GM23338 (cell line): Measurements from ENCODE around the gene GCNT2. TPM values are rescaled to one million over a fixed set of nuclear protein-coding genes. Genes with fewer than 3 reads are reported as not detected.

ENCODE experiments used
- ATAC-seq: fragments of 200-7000 bp; cut with Tn5 transposase; 3 replicates; pipeline ENCODE4 v1.9.1; 2020
- DNase-seq: peaks from one replicate; pipeline ENCODE4 v3.0.0-alpha.2; 2015; ENCODE audit warnings: low spot score
- H2AFZ ChIP-seq: fragments of 200-600 bp; sonication (generic); 2 replicates; pipeline ENCODE4 v1.8.0; 2016; ENCODE audit warnings: antibody characterized with exemption, mild to moderate bottlenecking, moderate library complexity
- H3F3A ChIP-seq: fragments of 200-600 bp; sonication (generic); replicated peaks from 2 replicates; pipeline ENCODE4 v1.8.0; 2017; ENCODE audit warnings: antibody characterized with exemption, mixed run types, low read depth
- H3K27ac ChIP-seq: fragments of 200-600 bp; sonication (generic); 2 replicates; pipeline ENCODE4 v1.6.1; 2016; ENCODE audit warnings: low read depth
- H3K27me3 ChIP-seq: fragments of 200-600 bp; sonication (generic); 2 replicates; pipeline ENCODE4 v1.8.0; 2016; ENCODE audit warnings: mild to moderate bottlenecking, mixed run types, moderate library complexity; ENCODE audit not compliant: insufficient read depth
- H3K36me3 ChIP-seq: fragments of 200-600 bp; sonication (generic); 2 replicates; pipeline ENCODE4 v1.8.0; 2016; ENCODE audit warnings: mild to moderate bottlenecking; ENCODE audit not compliant: insufficient read depth
- H3K4me1 ChIP-seq: fragments of 200-600 bp; sonication (generic); 2 replicates; pipeline ENCODE4 v1.8.0; 2016; ENCODE audit warnings: mild to moderate bottlenecking, moderate library complexity; ENCODE audit not compliant: insufficient read depth
- H3K4me2 ChIP-seq: fragments of 200-600 bp; sonication (generic); 2 replicates; pipeline ENCODE4 v1.7.1; 2017; ENCODE audit warnings: mixed run types
- H3K4me3 ChIP-seq: fragments of 200-600 bp; sonication (generic); 2 replicates; pipeline ENCODE4 v1.6.1; 2016; ENCODE audit warnings: mixed run types
- H3K79me2 ChIP-seq: fragments of 200-600 bp; sonication (generic); replicated peaks from 2 replicates; pipeline ENCODE4 v1.8.0; 2017; ENCODE audit warnings: mild to moderate bottlenecking; ENCODE audit not compliant: insufficient read depth
- H3K9me2 ChIP-seq: fragments of 200-600 bp; sonication (generic); 2 replicates; pipeline ENCODE4 v1.8.0; 2017; ENCODE audit not compliant: insufficient read depth
- H4K20me1 ChIP-seq: fragments of 200-600 bp; sonication (generic); replicated peaks from 2 replicates; pipeline ENCODE4 v1.8.0; 2017; ENCODE audit warnings: mild to moderate bottlenecking; ENCODE audit not compliant: insufficient read depth
- H3K27ac Mint-ChIP-seq: 2 replicates; pipeline ENCODE4 v1.8.0; 2020; ENCODE audit warnings: inconsistent platforms, mild to moderate bottlenecking, moderate library complexity, mixed read lengths
- H3K27me3 Mint-ChIP-seq: 3 replicates; pipeline ENCODE4 v1.8.0; 2022; ENCODE audit warnings: low read depth, mild to moderate bottlenecking, moderate library complexity, mixed read lengths, inconsistent platforms; ENCODE audit not compliant: insufficient read depth, poor library complexity
- H3K36me3 Mint-ChIP-seq: 3 replicates; pipeline ENCODE4 v1.8.0; 2021; ENCODE audit warnings: low read depth, mild to moderate bottlenecking, inconsistent platforms, moderate library complexity, mixed read lengths
- H3K4me1 Mint-ChIP-seq: 3 replicates; pipeline ENCODE4 v1.8.0; 2020; ENCODE audit warnings: mild to moderate bottlenecking, inconsistent platforms, mixed read lengths
- H3K4me3 Mint-ChIP-seq: 3 replicates; pipeline ENCODE4 v1.8.0; 2021; ENCODE audit warnings: moderate library complexity, mild to moderate bottlenecking, inconsistent platforms, mixed read lengths
- H3K9me3 Mint-ChIP-seq: 3 replicates; pipeline ENCODE4 v1.8.0; 2020; ENCODE audit warnings: moderate library complexity, mild to moderate bottlenecking, inconsistent platforms, mixed read lengths
- ETS1 ChIP-seq: IDR thresholded peaks from 2 replicates; pipeline ENCODE4 v1.6.1; 2016; ENCODE audit warnings: antibody characterized with exemption
- EZH2 ChIP-seq: fragments of 200-600 bp; sonication (generic); IDR thresholded peaks from one replicate; pipeline ENCODE4 v1.8.0; 2017; ENCODE audit warnings: antibody characterized with exemption, mild to moderate bottlenecking, low read depth; ENCODE audit not compliant: unreplicated experiment
- JUNB ChIP-seq: IDR thresholded peaks from one replicate; pipeline ENCODE4 v1.6.1; 2016; ENCODE audit warnings: antibody characterized with exemption; ENCODE audit not compliant: unreplicated experiment
- STAT1 ChIP-seq: IDR thresholded peaks from one replicate; pipeline ENCODE4 v1.6.1; 2016; ENCODE audit warnings: antibody characterized with exemption; ENCODE audit not compliant: unreplicated experiment
- ZNF462 ChIP-seq: fragments of 250-450 bp; sonication (Bioruptor Pico); IDR thresholded peaks from 2 replicates; pipeline ENCODE4 v1.5.0; 2020; ENCODE audit warnings: mild to moderate bottlenecking, moderate library complexity
- polyA plus RNA-seq: library from polyadenylated mRNA; unstranded; fragments of >200 nt; fragmentation: Nextera tagmentation; extraction: Ambion mirVana; gene quantifications from 2 replicates; pipeline ENCODE4 v1.2.1, GENCODE V29; 2016
- total RNA-seq: library from RNA; depleted of rRNA; stranded (reverse); fragments of >200 nt; shearing (Covaris generic); gene quantifications from 2 replicates; pipeline ENCODE4 v1.2.3, GENCODE V29; 2014
- TF ChIP-seq, protein P1 (sequence below), 2 experiments: fragments of 200-600 bp in 1 of 2; sonication (generic) in 1 of 2; conservative IDR thresholded peaks; 2 replicates each; pipeline versions ENCODE4 v1.5.1 to v1.6.1; 2016 to 2017; ENCODE audit warnings: antibody characterized with exemption in 2 of 2, low read depth in 2 of 2, mild to moderate bottlenecking in 2 of 2, moderate library complexity in 1 of 2

GCNT2 gene
- total and polyA plus RNA-seq, 2 experiments from 2014 or later: 28.3 to 137 TPM

DNA sequence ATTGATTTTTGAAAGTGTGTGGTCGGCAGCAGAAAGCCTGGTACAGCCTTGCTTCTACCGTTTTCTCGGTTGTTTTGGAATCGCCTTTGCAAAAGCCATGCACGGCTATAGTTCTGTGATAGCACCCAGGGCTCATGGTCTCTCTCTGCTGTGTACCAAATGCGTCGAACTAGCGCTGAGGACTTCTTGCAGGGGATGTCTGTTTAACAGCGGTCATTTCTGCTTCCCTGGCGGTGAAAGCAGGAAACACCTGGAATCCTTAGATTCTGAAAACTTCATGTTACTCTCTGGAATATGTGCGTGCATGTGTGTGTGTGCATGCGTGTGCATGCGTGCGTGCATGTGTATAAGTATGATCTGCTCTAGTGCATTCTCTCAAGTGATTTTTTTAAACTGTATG lies 26.1 kb upstream of the GCNT2 start (continued):
- TF ChIP-seq ETS1 (no peak), ZNF462 (no peak), EZH2 (no peak), JUNB (no peak)
- TF ChIP-seq, protein P1, sequence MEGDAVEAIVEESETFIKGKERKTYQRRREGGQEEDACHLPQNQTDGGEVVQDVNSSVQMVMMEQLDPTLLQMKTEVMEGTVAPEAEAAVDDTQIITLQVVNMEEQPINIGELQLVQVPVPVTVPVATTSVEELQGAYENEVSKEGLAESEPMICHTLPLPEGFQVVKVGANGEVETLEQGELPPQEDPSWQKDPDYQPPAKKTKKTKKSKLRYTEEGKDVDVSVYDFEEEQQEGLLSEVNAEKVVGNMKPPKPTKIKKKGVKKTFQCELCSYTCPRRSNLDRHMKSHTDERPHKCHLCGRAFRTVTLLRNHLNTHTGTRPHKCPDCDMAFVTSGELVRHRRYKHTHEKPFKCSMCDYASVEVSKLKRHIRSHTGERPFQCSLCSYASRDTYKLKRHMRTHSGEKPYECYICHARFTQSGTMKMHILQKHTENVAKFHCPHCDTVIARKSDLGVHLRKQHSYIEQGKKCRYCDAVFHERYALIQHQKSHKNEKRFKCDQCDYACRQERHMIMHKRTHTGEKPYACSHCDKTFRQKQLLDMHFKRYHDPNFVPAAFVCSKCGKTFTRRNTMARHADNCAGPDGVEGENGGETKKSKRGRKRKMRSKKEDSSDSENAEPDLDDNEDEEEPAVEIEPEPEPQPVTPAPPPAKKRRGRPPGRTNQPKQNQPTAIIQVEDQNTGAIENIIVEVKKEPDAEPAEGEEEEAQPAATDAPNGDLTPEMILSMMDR (conservative IDR thresholded peaks at IDR 0.05; ENCODE audit: low read depth in 2 of 2): no peak

- Mint-ChIP-seq H3K9me3 (no peaks in the 10 kb centered on the region), H3K36me3 (no peaks in the 10 kb centered on the region), H3K4me3 (no peak overlapping the region), H3K4me1 (peaks cover 17% of the 10 kb centered on the region), H3K27ac (no peak overlapping the region; the same call in 1 of the 2 replicates), H3K27me3 (peaks cover 2% of the 10 kb centered on the region)
- no peaks in the 10 kb centered on the region for H3K9me2 ChIP-seq
- H2AFZ ChIP-seq: peak overlapping the region; percentile 25; the same call in 1 of the 2 replicates
- no peak overlapping the region for H3K4me2 ChIP-seq
- no peaks in the 10 kb centered on the region for H3F3A ChIP-seq
- no peaks in the 10 kb centered on the region for H3K79me2 ChIP-seq
- ATAC-seq (peak; percentile 82), DNase-seq (peak; percentile 51)
- no peak for TF ChIP-seq STAT1
- TF ChIP-seq, protein P1 (conservative IDR thresholded peaks at IDR 0.05; ENCODE audit: low read depth in 2 of 2): 0 out of 4 replicates have a peak, but pooled peaks of 1 of the 2 experiments have one; percentile 18
- no peaks in the 10 kb centered on the region for H3K27me3 ChIP-seq
- H3K4me1 ChIP-seq: no peaks in the 10 kb centered on the region; the same call in 1 of the 2 replicates
- H3K4me3 ChIP-seq: no peak overlapping the region
- H4K20me1 ChIP-seq: no peaks in the 10 kb centered on the region
- no peaks in the 10 kb centered on the region for H3K36me3 ChIP-seq
- no peak overlapping the region for H3K27ac ChIP-seq
Measured at GRCh38 chr6:10505529-10505928, 15.6 kb upstream of the GCNT2 start.
